Panc1 (cell line): ENCODE results near the gene MEX3A. TPM values are rescaled to one million over a fixed set of nuclear protein-coding genes. Genes with fewer than 3 reads are reported as not detected.
"Not testable (repeated sequence)": the region's sequence is repeated elsewhere in the genome, so short reads cannot be mapped to it uniquely, and the experiment has no call there.

ENCODE experiments used
- ATAC-seq: fragments of 200-7000 bp; cut with Tn5 transposase; 2 replicates; pipeline ENCODE4 v1.9.1; 2020; ENCODE audit warnings: mild to moderate bottlenecking, moderate library complexity
- BruUV-seq: library from RNA; stranded (reverse); fragments of 400-500 nt; replicated peaks from 2 replicates; lab custom pipeline; 2021; lab: Mats Ljungman, UMichigan
- CTCF ChIA-PET: fragments of 300-600 bp; sonication (Branson Sonifier 250); formaldehyde crosslinking; loops from one replicate; lab custom pipeline; 2022; ENCODE audit warnings: antibody characterized with exemption; lab: Charles Lee
- POLR2A ChIA-PET: fragments of 300-600 bp; sonication (Branson Sonifier 250); formaldehyde crosslinking; loops from one replicate; lab custom pipeline; 2022; ENCODE audit warnings: antibody characterized with exemption; lab: Charles Lee
- DNase-seq: peaks from one replicate; pipeline ENCODE4 v3.0.0-alpha.2; 2010; ENCODE audit warnings: low read depth, low spot score
- H3K27ac ChIP-seq: 2 replicates; pipeline ENCODE4 v1.5.1; 2011; ENCODE audit warnings: mild to moderate bottlenecking, low read length, inconsistent platforms
- H3K27me3 ChIP-seq: fragments of 200-500 bp; sonication (Bioruptor generic); 2 replicates; pipeline ENCODE4 v1.6.0; 2014; ENCODE audit warnings: low read length, inconsistent platforms; ENCODE audit not compliant: control insufficient read depth, insufficient read depth
- H3K36me3 ChIP-seq: fragments of 200-500 bp; sonication (Bioruptor generic); 2 replicates; pipeline ENCODE4 v1.5.1; 2014; ENCODE audit warnings: inconsistent platforms, mild to moderate bottlenecking, low read length, moderate library complexity; ENCODE audit not compliant: control insufficient read depth, insufficient read depth
- H3K4me1 ChIP-seq: 2 replicates; pipeline ENCODE4 v1.5.1; 2011; ENCODE audit warnings: inconsistent platforms, mild to moderate bottlenecking, low read length, moderate library complexity; ENCODE audit not compliant: control insufficient read depth, insufficient read depth
- H3K4me3 ChIP-seq, 2 experiments: 2 replicates each; pipeline ENCODE4 v1.5.1; 2011 to 2012; ENCODE audit warnings: low read depth in 2 of 2, low read length in 2 of 2, mild to moderate bottlenecking in 2 of 2, inconsistent platforms in 1 of 2, moderate library complexity in 1 of 2
- H3K9me3 ChIP-seq: fragments of 200-500 bp; sonication (Bioruptor generic); 2 replicates; pipeline ENCODE4 v1.5.1; 2014; ENCODE audit warnings: low read depth, mild to moderate bottlenecking, inconsistent platforms, low read length, moderate library complexity; ENCODE audit not compliant: control insufficient read depth, insufficient read depth
- POLR2AphosphoS5 ChIP-seq: IDR thresholded peaks from 2 replicates; pipeline ENCODE4 v1.6.1; 2012; ENCODE audit warnings: mild to moderate bottlenecking, low read depth, low read length, moderate library complexity
- SIN3A ChIP-seq: IDR thresholded peaks from 2 replicates; pipeline ENCODE4 v1.6.1; 2012; ENCODE audit warnings: low read depth, mild to moderate bottlenecking, low read length, moderate library complexity, borderline replicate concordance; ENCODE audit not compliant: insufficient read depth
- TCF7L2 ChIP-seq: IDR thresholded peaks from 2 replicates; pipeline ENCODE4 v1.6.1; 2011; ENCODE audit warnings: mild to moderate bottlenecking, low read depth, low read length, inconsistent platforms
- in situ Hi-C: cut with HindIII; loops from 2 replicates; pipeline ENCODE4 v1.10.0; 2016; ENCODE audit warnings: low sequenced_read_pairs, low pct_unique_long_range_greater_than_20kb
- intact Hi-C: fragments of 100-400 bp; cut with micrococcal nuclease; formaldehyde crosslinking; loops from one replicate; pipeline ENCODE4 v1.10.0; 2022; ENCODE audit not compliant: unreplicated experiment
- total RNA-seq: library from RNA; stranded (reverse); gene quantifications from one replicate; pipeline ENCODE4 v1.2.1, GENCODE V29; 2021; ENCODE audit not compliant: unreplicated experiment
- TF ChIP-seq, protein P1 (sequence below): fragments of 450-650 bp; IDR thresholded peaks from 2 replicates; pipeline ENCODE4 v1.5.1; 2017; ENCODE audit warnings: mild to moderate bottlenecking
- TF ChIP-seq, protein P2 (sequence below), 2 experiments: IDR thresholded peaks; 2 replicates each; pipeline ENCODE4 v1.6.1; 2011 to 2012; ENCODE audit warnings: low read depth in 2 of 2, control low read depth in 1 of 2, low read length in 1 of 2, mild to moderate bottlenecking in 1 of 2, moderate library complexity in 1 of 2; ENCODE audit not compliant: insufficient read depth in 1 of 2

The MEX3A gene
- total RNA-seq, 1 experiment from 2014 or later: 15.8 TPM

DNA sequence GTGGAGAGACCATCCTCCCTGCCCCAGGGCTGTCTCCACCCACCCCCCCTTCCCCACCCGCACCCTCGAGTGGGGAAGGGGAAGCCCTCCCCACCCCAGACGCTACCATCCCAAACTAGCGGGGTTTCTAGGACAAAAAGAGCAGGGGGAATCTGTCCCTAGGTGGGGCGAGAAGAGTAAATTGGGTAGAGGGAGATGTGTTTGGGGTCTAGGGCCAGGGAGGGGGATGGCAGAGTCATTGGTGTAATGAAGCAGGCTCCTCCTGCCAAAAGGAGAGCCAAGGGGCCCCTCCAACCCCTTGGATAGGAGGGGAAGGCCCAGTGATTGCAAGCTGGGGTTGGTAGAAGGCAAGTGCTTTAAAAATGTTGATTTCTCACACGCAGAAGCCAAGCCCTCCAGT is 10.0 kb downstream of the MEX3A start:
- TF ChIP-seq, protein P1, sequence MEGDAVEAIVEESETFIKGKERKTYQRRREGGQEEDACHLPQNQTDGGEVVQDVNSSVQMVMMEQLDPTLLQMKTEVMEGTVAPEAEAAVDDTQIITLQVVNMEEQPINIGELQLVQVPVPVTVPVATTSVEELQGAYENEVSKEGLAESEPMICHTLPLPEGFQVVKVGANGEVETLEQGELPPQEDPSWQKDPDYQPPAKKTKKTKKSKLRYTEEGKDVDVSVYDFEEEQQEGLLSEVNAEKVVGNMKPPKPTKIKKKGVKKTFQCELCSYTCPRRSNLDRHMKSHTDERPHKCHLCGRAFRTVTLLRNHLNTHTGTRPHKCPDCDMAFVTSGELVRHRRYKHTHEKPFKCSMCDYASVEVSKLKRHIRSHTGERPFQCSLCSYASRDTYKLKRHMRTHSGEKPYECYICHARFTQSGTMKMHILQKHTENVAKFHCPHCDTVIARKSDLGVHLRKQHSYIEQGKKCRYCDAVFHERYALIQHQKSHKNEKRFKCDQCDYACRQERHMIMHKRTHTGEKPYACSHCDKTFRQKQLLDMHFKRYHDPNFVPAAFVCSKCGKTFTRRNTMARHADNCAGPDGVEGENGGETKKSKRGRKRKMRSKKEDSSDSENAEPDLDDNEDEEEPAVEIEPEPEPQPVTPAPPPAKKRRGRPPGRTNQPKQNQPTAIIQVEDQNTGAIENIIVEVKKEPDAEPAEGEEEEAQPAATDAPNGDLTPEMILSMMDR: no peak
- no peak for TF ChIP-seq TCF7L2
- TF ChIP-seq, protein P2, sequence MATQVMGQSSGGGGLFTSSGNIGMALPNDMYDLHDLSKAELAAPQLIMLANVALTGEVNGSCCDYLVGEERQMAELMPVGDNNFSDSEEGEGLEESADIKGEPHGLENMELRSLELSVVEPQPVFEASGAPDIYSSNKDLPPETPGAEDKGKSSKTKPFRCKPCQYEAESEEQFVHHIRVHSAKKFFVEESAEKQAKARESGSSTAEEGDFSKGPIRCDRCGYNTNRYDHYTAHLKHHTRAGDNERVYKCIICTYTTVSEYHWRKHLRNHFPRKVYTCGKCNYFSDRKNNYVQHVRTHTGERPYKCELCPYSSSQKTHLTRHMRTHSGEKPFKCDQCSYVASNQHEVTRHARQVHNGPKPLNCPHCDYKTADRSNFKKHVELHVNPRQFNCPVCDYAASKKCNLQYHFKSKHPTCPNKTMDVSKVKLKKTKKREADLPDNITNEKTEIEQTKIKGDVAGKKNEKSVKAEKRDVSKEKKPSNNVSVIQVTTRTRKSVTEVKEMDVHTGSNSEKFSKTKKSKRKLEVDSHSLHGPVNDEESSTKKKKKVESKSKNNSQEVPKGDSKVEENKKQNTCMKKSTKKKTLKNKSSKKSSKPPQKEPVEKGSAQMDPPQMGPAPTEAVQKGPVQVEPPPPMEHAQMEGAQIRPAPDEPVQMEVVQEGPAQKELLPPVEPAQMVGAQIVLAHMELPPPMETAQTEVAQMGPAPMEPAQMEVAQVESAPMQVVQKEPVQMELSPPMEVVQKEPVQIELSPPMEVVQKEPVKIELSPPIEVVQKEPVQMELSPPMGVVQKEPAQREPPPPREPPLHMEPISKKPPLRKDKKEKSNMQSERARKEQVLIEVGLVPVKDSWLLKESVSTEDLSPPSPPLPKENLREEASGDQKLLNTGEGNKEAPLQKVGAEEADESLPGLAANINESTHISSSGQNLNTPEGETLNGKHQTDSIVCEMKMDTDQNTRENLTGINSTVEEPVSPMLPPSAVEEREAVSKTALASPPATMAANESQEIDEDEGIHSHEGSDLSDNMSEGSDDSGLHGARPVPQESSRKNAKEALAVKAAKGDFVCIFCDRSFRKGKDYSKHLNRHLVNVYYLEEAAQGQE (IDR thresholded peaks at IDR 0.05; ENCODE audit: insufficient read depth in 1 of 2, low read depth in 2 of 2, low read length in 1 of 2): no peak
- TF ChIP-seq SIN3A: no peak
- no peak for TF ChIP-seq POLR2AphosphoS5
- no peaks in the 10 kb centered on the region for H3K27me3 ChIP-seq
- no peak overlapping the region for H3K4me3 ChIP-seq
- DNase-seq (no peak), ATAC-seq (no peak)
- POLR2A ChIA-PET: no interaction called here
- CTCF ChIA-PET: no interaction called here
- intact Hi-C loops: no loop called here
- in situ Hi-C loops: no loop called here
- no TSS peak for BruUV-seq
- H3K36me3 ChIP-seq: no peaks in the 10 kb centered on the region
- H3K9me3 ChIP-seq: no peaks in the 10 kb centered on the region
- peaks cover 7% of the 10 kb centered on the region for H3K4me1 ChIP-seq
- no peak overlapping the region for H3K27ac ChIP-seq

DNA sequence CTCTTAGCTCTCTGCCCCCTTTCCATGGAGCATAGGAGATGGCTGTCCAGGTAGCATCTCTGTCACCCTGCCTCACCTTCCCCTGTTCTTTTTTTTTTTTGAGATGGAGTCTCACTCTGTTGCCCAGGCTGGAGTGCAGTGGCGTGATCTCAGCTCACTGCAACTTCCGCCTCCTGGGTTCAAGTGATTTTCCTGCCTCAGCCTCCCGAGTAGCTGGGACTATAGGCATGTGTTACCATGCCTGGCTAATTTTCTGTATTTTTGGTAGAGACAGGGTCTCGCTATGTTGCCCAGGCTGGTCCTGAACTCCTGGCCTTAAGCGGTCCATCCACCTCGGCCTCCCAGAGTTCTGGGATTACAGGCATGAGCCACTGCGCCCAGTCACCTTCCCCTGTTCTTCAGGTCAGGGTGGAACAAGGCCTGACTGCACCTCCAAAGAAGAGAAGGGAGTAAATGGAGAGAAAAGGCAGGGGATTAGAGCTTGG is 10.9 kb downstream of the MEX3A start:
- H3K27ac ChIP-seq, POLR2A ChIA-PET, in situ Hi-C loops, H3K4me1 ChIP-seq, DNase-seq, H3K9me3 ChIP-seq, intact Hi-C loops, H3K4me3 ChIP-seq, ATAC-seq, H3K36me3 ChIP-seq, BruUV-seq, H3K27me3 ChIP-seq: not testable (repeated sequence)
- CTCF ChIA-PET: interaction anchor here (0.6 to 0.7 kb wide), 2 partner anchors 13 to 154 kb away, joined by 3 read pairs; no protein-coding TSS in a partner anchor

DNA sequence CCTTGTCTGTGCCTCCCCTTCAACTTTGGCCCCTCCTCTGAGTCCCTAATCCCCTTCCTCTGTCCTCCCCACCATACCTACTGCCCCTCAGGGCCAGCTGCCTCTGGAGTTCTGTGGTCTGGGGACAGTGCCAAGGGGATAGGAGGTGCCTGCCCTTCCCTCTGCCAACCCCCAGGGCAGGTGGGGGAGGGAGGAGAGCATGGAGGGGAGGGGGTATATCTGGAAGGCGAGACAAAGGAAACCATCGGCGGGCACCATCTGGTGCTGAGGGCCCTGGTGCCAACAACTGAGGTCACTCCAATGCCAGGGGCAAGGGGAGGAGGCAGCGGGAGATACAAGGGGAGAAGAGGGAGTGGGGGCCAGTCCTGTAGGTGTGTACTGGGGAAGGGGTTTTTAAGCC is 11.7 kb downstream of the MEX3A start:
- no TSS peak for BruUV-seq
- H3K27ac ChIP-seq: peak overlapping the region; percentile 36; the same call in 1 of the 2 replicates
- CTCF ChIA-PET: no interaction called here
- in situ Hi-C loops: no loop called here
- ATAC-seq: no peak
- POLR2A ChIA-PET: no interaction called here
- intact Hi-C loops: no loop called here
- H3K4me3 ChIP-seq: no peak overlapping the region
- peaks cover 1% of the 10 kb centered on the region; the same call in 1 of the 2 replicates for H3K4me1 ChIP-seq
- TF ChIP-seq POLR2AphosphoS5 (no peak), SIN3A (no peak), TCF7L2 (no peak)
- TF ChIP-seq, protein P1: no peak
- TF ChIP-seq, protein P2 (IDR thresholded peaks at IDR 0.05; ENCODE audit: insufficient read depth in 1 of 2, low read depth in 2 of 2, low read length in 1 of 2): no peak
- no peaks in the 10 kb centered on the region for H3K9me3 ChIP-seq
- H3K36me3 ChIP-seq: no peaks in the 10 kb centered on the region
- DNase-seq: no peak
- no peaks in the 10 kb centered on the region for H3K27me3 ChIP-seq
